H1 (cell line): ENCODE measurements around the gene CDK8. TPM values are rescaled to one million over a fixed set of nuclear protein-coding genes. Genes with fewer than 3 reads are reported as not detected.

Experiments used
- CTCF ChIA-PET: fragments of 300-600 bp; sonication (Branson Sonifier 250); formaldehyde crosslinking; loops from one replicate; lab custom pipeline; 2021; ENCODE audit not compliant: partially characterized antibody; lab: Charles Lee
- POLR2A ChIA-PET: fragments of 300-600 bp; sonication (Branson Sonifier 250); formaldehyde crosslinking; loops from one replicate; lab custom pipeline; 2021; ENCODE audit warnings: inconsistent platforms; ENCODE audit not compliant: partially characterized antibody; lab: Charles Lee
- DNase-seq, 2 experiments: peaks; one replicate each; pipeline versions ENCODE4 v3.0.0 to v3.0.0-alpha.2; 2010 to 2022; ENCODE audit warnings: low spot score in 2 of 2, low read depth in 1 of 2, mixed read lengths in 1 of 2
- FAIRE-seq: peaks from 2 replicates; lab custom pipeline; 2011; peaks lifted over from hg19 to GRCh38; lab: Jason Lieb, UNC
- H2AFZ ChIP-seq: 2 replicates; pipeline ENCODE4 v1.8.1; 2012; ENCODE audit warnings: low read length, inconsistent platforms
- H2AK5ac ChIP-seq: 2 replicates; pipeline ENCODE4 v1.6.1; 2013; ENCODE audit warnings: low read depth, low read length
- H2BK120ac ChIP-seq: replicated peaks from 2 replicates; pipeline ENCODE3; 2013; ENCODE audit warnings: low read depth, low read length, inconsistent platforms
- H2BK12ac ChIP-seq: 2 replicates; pipeline ENCODE4 v1.6.1; 2013; ENCODE audit warnings: low read depth, low read length
- H2BK15ac ChIP-seq: 2 replicates; pipeline ENCODE4 v1.6.1; 2013; ENCODE audit warnings: low read length
- H2BK20ac ChIP-seq: 2 replicates; pipeline ENCODE4 v1.6.1; 2013; ENCODE audit warnings: low read length
- H2BK5ac ChIP-seq: 2 replicates; pipeline ENCODE4 v1.6.1; 2013; ENCODE audit warnings: low read depth, low read length
- H3K14ac ChIP-seq: 2 replicates; pipeline ENCODE4 v1.6.1; 2013; ENCODE audit warnings: inconsistent platforms; ENCODE audit not compliant: insufficient read length
- H3K18ac ChIP-seq: 2 replicates; pipeline ENCODE4 v1.6.1; 2013; ENCODE audit warnings: low read length; ENCODE audit errors: extremely low read depth
- H3K23ac ChIP-seq: 2 replicates; pipeline ENCODE4 v1.6.1; 2013; ENCODE audit warnings: inconsistent platforms; ENCODE audit not compliant: insufficient read length
- H3K23me2 ChIP-seq: 2 replicates; pipeline ENCODE4 v1.6.1; 2013; ENCODE audit warnings: low read depth, low read length
- H3K27ac ChIP-seq: 2 replicates; pipeline ENCODE4 v1.6.1; 2011; ENCODE audit warnings: low read depth, low read length, inconsistent platforms
- H3K27me3 ChIP-seq, 4 experiments: replicated peaks in 1 of 4; 1 replicate in 1 of 4; 2 replicates in 3 of 4; pipeline versions ENCODE4 v1.6.1 to v1.8.1; 2011 to 2013; ENCODE audit warnings: low read length in 3 of 4, mild to moderate bottlenecking in 3 of 4, inconsistent platforms in 2 of 4, mixed read lengths in 2 of 4, moderate library complexity in 1 of 4; ENCODE audit not compliant: control insufficient read depth in 3 of 4, insufficient read depth in 3 of 4; ENCODE audit errors: extremely low read depth in 1 of 4
- H3K36me3 ChIP-seq, 4 experiments: 2 replicates each; pipeline versions ENCODE4 v1.6.1 to v1.8.1; 2011 to 2013; ENCODE audit warnings: mild to moderate bottlenecking in 4 of 4, low read length in 3 of 4, moderate library complexity in 2 of 4, control low read depth in 1 of 4, inconsistent platforms in 1 of 4; ENCODE audit not compliant: insufficient read depth in 4 of 4, control insufficient read depth in 2 of 4
- H3K4ac ChIP-seq: replicated peaks from 2 replicates; pipeline ENCODE3; 2013; ENCODE audit warnings: low read length, low read depth, mixed read lengths, inconsistent platforms; ENCODE audit not compliant: insufficient read length
- H3K4me1 ChIP-seq, 4 experiments: replicated peaks in 1 of 4; 1 replicate in 1 of 4; 2 replicates in 3 of 4; pipeline versions ENCODE4 v1.6.1 to v1.8.1; 2011 to 2013; ENCODE audit warnings: low read length in 3 of 4, inconsistent platforms in 2 of 4, mixed read lengths in 1 of 4; ENCODE audit not compliant: insufficient read depth in 4 of 4, control insufficient read depth in 3 of 4
- H3K4me2 ChIP-seq, 2 experiments: 2 replicates each; pipeline versions ENCODE4 v1.6.1 to v1.8.1; 2011 to 2013; ENCODE audit warnings: low read depth in 2 of 2, low read length in 2 of 2, control low read depth in 1 of 2, inconsistent platforms in 1 of 2, mild to moderate bottlenecking in 1 of 2; ENCODE audit not compliant: insufficient read depth in 1 of 2
- H3K4me3 ChIP-seq, 4 experiments: fragments of 200-600, 300-600 bp in 1 of 4; sonication (generic), shearing (Covaris generic), sonication (Bioruptor Twin) in 1 of 4; 2 replicates each; pipeline versions ENCODE4 v1.5.1 to v1.8.1; 2011 to 2016; ENCODE audit warnings: low read length in 4 of 4, low read depth in 3 of 4, control low read depth in 2 of 4, inconsistent platforms in 2 of 4, mild to moderate bottlenecking in 2 of 4, mixed read lengths in 1 of 4, moderate library complexity in 1 of 4; ENCODE audit not compliant: insufficient read depth in 2 of 4; ENCODE audit errors: extremely low read depth in 1 of 4
- H3K56ac ChIP-seq: replicated peaks from 2 replicates; pipeline ENCODE3; 2013; ENCODE audit warnings: low read depth, mild to moderate bottlenecking, mixed read lengths, low read length, inconsistent platforms; ENCODE audit not compliant: insufficient read length
- H3K79me1 ChIP-seq: 2 replicates; pipeline ENCODE4 v1.6.1; 2013; ENCODE audit warnings: low read depth, low read length, control low read depth
- H3K79me2 ChIP-seq, 2 experiments: 2 replicates each; pipeline versions ENCODE4 v1.6.1 to v1.8.1; 2012 to 2013; ENCODE audit warnings: low read length in 2 of 2, mild to moderate bottlenecking in 2 of 2, inconsistent platforms in 1 of 2; ENCODE audit not compliant: insufficient read depth in 2 of 2, control insufficient read depth in 1 of 2
- H3K9ac ChIP-seq, 4 experiments: replicated peaks in 1 of 4; 1 replicate in 1 of 4; 2 replicates in 3 of 4; pipeline versions ENCODE4 v1.6.1 to v1.8.1; 2011 to 2013; ENCODE audit warnings: low read depth in 3 of 4, low read length in 3 of 4, control low read depth in 2 of 4, mild to moderate bottlenecking in 2 of 4, moderate library complexity in 2 of 4, inconsistent platforms in 1 of 4; ENCODE audit errors: extremely low read depth in 1 of 4
- H3K9me3 ChIP-seq, 2 experiments: 2 replicates each; pipeline versions ENCODE4 v1.6.1 to v1.8.1; 2012 to 2013; ENCODE audit warnings: mild to moderate bottlenecking in 2 of 2, moderate library complexity in 2 of 2, control low read depth in 1 of 2, inconsistent platforms in 1 of 2, low read depth in 1 of 2, low read length in 1 of 2, mixed read lengths in 1 of 2; ENCODE audit not compliant: insufficient read depth in 2 of 2
- H4K20me1 ChIP-seq, 2 experiments: replicated peaks in 1 of 2; 2 replicates each; pipeline versions ENCODE3 to v1.8.1; 2011 to 2013; ENCODE audit warnings: inconsistent platforms in 2 of 2, low read length in 2 of 2, mild to moderate bottlenecking in 1 of 2; ENCODE audit not compliant: insufficient read depth in 2 of 2, control insufficient read depth in 1 of 2
- H4K5ac ChIP-seq: 2 replicates; pipeline ENCODE4 v1.6.1; 2013; ENCODE audit warnings: low read length, low read depth, mixed read lengths, inconsistent platforms; ENCODE audit not compliant: insufficient read length
- H4K8ac ChIP-seq: 2 replicates; pipeline ENCODE4 v1.8.0; 2013; ENCODE audit warnings: mild to moderate bottlenecking, moderate library complexity, low read length, inconsistent platforms; ENCODE audit not compliant: insufficient read depth; ENCODE audit errors: extremely low read depth
- H4K91ac ChIP-seq: replicated peaks from 2 replicates; pipeline ENCODE3; 2013; ENCODE audit warnings: low read length, mixed read lengths, inconsistent platforms; ENCODE audit not compliant: insufficient read length
- CHD1 ChIP-seq: IDR thresholded peaks from 2 replicates; pipeline ENCODE4 v1.6.1; 2012; ENCODE audit warnings: low read depth, low read length, improper control_type of control experiment
- CREB1 ChIP-seq: IDR thresholded peaks from 2 replicates; pipeline ENCODE4 v1.6.1; 2012; ENCODE audit warnings: inconsistent platforms
- CTBP2 ChIP-seq: IDR thresholded peaks from 2 replicates; pipeline ENCODE4 v1.7.0; 2011; ENCODE audit warnings: borderline replicate concordance, mild to moderate bottlenecking, moderate library complexity, mixed read lengths, low read length; ENCODE audit not compliant: insufficient read depth, insufficient read length
- EGR1 ChIP-seq: IDR thresholded peaks from 2 replicates; pipeline ENCODE4 v1.6.1; 2011; ENCODE audit warnings: low read depth, low read length, borderline replicate concordance
- EZH2 ChIP-seq: fragments of 200-600 bp; sonication (generic); IDR thresholded peaks from 2 replicates; pipeline ENCODE4 v1.7.1; 2012; ENCODE audit warnings: low read depth, mild to moderate bottlenecking, moderate library complexity, low read length, inconsistent platforms; ENCODE audit not compliant: severe bottlenecking
- GTF2F1 ChIP-seq: IDR thresholded peaks from 2 replicates; pipeline ENCODE4 v1.6.1; 2012; ENCODE audit warnings: low read depth, low read length, improper control_type of control experiment, borderline replicate concordance
- KDM5A ChIP-seq: fragments of 200-600 bp; IDR thresholded peaks from 2 replicates; pipeline ENCODE4 v1.7.1; 2012; ENCODE audit warnings: mild to moderate bottlenecking, low read length, inconsistent platforms, mixed read lengths
- MAFK ChIP-seq: IDR thresholded peaks from 2 replicates; pipeline ENCODE4 v1.6.1; 2012; ENCODE audit warnings: low read depth, mild to moderate bottlenecking, improper control_type of control experiment, low read length
- NANOG ChIP-seq: IDR thresholded peaks from 2 replicates; pipeline ENCODE4 v1.6.1; 2011; ENCODE audit warnings: low read length, low read depth, mild to moderate bottlenecking, inconsistent platforms; ENCODE audit not compliant: insufficient read depth, poor library complexity, severe bottlenecking
- POLR2A ChIP-seq, 2 experiments: IDR thresholded peaks; 1 replicate in 1 of 2; 2 replicates in 1 of 2; pipeline ENCODE4 v1.6.1; 2011; ENCODE audit warnings: low read depth in 2 of 2, low read length in 2 of 2, mild to moderate bottlenecking in 2 of 2; ENCODE audit errors: control extremely low read depth in 1 of 2
- TAF1 ChIP-seq: IDR thresholded peaks from 2 replicates; pipeline ENCODE4 v1.6.1; 2011; ENCODE audit warnings: mild to moderate bottlenecking, low read depth, low read length
- WGBS, 2 experiments: shearing (Covaris generic) in 1 of 2; methylation state at CpG; one replicate each; pipeline versions ENCODE4 v1.1.6 to v1.1.7; 2013 to 2015; ENCODE audit warnings: low lambda C conversion rate in 2 of 2, mixed read lengths in 2 of 2, inconsistent platforms in 1 of 2, low coverage in 1 of 2, missing lambda C conversion rate in 1 of 2; ENCODE audit not compliant: insufficient replicate concordance in 2 of 2, insufficient coverage in 1 of 2, insufficient read length in 1 of 2; ENCODE audit errors: extremely low coverage in 1 of 2, missing lambda C conversion rate in 1 of 2; 5-methylcytosine and 5-hydroxymethylcytosine counted together
- polyA plus RNA-seq, 7 experiments: library from polyadenylated mRNA; depleted of rRNA in 3 of 7; stranded (reverse) in 5 of 7; unstranded in 2 of 7; fragments of >200 nt in 5 of 7; fragments of 200-250 nt in 2 of 7; gene quantifications; 1 replicate in 5 of 7; 2 replicates in 1 of 7; 4 replicates in 1 of 7; pipeline versions ENCODE4 v1.2.1 to v1.2.3, GENCODE V29; 2011 to 2013; ENCODE audit warnings: missing spikeins in 2 of 7, mixed read lengths in 2 of 7
- total RNA-seq: library from RNA; stranded (reverse); fragmentation: NEBNext Ultra II Directional; extraction: Animal tissue kit (Norgen Biotek cat#: 25700); gene quantifications from 2 replicates; pipeline ENCODE4 v1.2.1, GENCODE V29; 2021
- TF ChIP-seq, protein P1 (sequence below): IDR thresholded peaks from 2 replicates; pipeline ENCODE4 v1.6.1; 2011; ENCODE audit warnings: low read length, improper control_type of control experiment
- TF ChIP-seq, protein P2 (sequence below): IDR thresholded peaks from 2 replicates; pipeline ENCODE4 v1.6.1; 2011; ENCODE audit warnings: low read depth, mild to moderate bottlenecking, low read length; ENCODE audit not compliant: insufficient read depth

CDK8 gene
- total and polyA plus RNA-seq, 2 of the 8 experiments (the other 6 are each of a cell fraction or from before 2014, with no cell fraction given): 22.1 to 25.6 TPM

DNA sequence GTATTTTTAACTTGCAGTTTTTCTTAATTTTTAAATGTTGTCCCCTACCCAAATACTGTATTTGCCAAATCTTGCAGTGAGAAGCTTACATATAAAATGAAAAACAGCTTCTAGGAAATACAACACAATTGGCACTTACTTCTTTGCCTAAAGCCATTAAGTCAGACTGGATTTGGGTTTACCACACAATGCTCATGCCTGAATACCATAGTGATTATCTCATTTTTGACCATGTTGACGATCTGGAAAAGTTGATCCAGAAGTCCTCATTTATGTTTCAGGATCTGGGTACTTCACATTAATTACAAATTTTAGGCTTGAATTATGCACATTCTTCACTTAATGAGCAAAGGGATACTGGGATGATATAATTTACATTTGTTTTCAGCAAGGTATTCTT lies 34.2 kb upstream of the CDK8 start:
- Histone ChIP-seq H3K14ac (no peak overlapping the region), H3K9me3 (no peaks in the 10 kb centered on the region), H2BK15ac (no peak overlapping the region), H3K4ac (no peak overlapping the region), H3K27ac (no peak overlapping the region), H3K4me2 (no peak overlapping the region), H3K27me3 (no peaks in the 10 kb centered on the region), H4K91ac (no peak overlapping the region), H2BK12ac (no peak overlapping the region), H3K23me2 (peaks cover 6% of the 10 kb centered on the region; the same call in 1 of the 2 replicates), H3K9ac (no peak overlapping the region), H2BK5ac (no peak overlapping the region), H4K20me1 (no peaks in the 10 kb centered on the region), H2BK20ac (no peak overlapping the region), H3K18ac (no peak overlapping the region), H2AK5ac (no peak overlapping the region), H4K5ac (no peak overlapping the region), H3K79me2 (peaks cover 0 to 7% of the 10 kb centered on the region in 2 experiments; a peak in 2 of 4 replicates), H2BK120ac (no peak overlapping the region), H3K4me3 (no peak overlapping the region), H3K36me3 (peaks cover 1 to 35% (median 25%) of the 10 kb centered on the region in 4 experiments; a peak in 7 of 8 replicates), H4K8ac (no peak overlapping the region), H3K4me1 (peaks cover 0 to 2% (median 0%) of the 10 kb centered on the region in 4 experiments; a peak in 2 of 7 replicates), H3K79me1 (no peaks in the 10 kb centered on the region), H3K56ac (no peak overlapping the region), H3K23ac (no peak overlapping the region), H2AFZ (no peak overlapping the region)
- no peak for DNase-seq
- CTCF ChIA-PET: no interaction called here
- 95% methylated on average over 1 of the region's 1 CpG; no CpG with 5 or more reads in 1 of the 2 experiments for WGBS, 2 experiments
- FAIRE-seq: peak; percentile 28
- POLR2A ChIA-PET: no interaction called here
- TF ChIP-seq EZH2 (no peak), KDM5A (no peak), POLR2A (IDR thresholded peaks at IDR 0.05; ENCODE audit: control extremely low read depth in 1 of 2, low read depth in 2 of 2, low read length in 2 of 2) (no peak), MAFK (no peak), TAF1 (no peak), GTF2F1 (no peak), EGR1 (no peak), CHD1 (no peak), NANOG (no peak), CTBP2 (no peak), CREB1 (no peak)
- TF ChIP-seq, protein P1, sequence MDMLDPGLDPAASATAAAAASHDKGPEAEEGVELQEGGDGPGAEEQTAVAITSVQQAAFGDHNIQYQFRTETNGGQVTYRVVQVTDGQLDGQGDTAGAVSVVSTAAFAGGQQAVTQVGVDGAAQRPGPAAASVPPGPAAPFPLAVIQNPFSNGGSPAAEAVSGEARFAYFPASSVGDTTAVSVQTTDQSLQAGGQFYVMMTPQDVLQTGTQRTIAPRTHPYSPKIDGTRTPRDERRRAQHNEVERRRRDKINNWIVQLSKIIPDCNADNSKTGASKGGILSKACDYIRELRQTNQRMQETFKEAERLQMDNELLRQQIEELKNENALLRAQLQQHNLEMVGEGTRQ: no peak
- TF ChIP-seq, protein P2, sequence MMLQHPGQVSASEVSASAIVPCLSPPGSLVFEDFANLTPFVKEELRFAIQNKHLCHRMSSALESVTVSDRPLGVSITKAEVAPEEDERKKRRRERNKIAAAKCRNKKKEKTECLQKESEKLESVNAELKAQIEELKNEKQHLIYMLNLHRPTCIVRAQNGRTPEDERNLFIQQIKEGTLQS: no peak
